Measurements from ENCODE around the gene EIF2B2.

GRCh38 chr14:75044752-75045151 is 42.0 kb downstream of the EIF2B2 start:
- TF ChIP-seq SRSF9 (IDR thresholded peaks at IDR 0.05; ENCODE audit: borderline replicate concordance, insufficient read depth, low read depth, low read length, poor library complexity, severe bottlenecking) (no peak), REST (IDR thresholded peaks at IDR 0.05; ENCODE audit: borderline replicate concordance in 1 of 2, low read depth in 1 of 2, low read length in 2 of 2) (no peak), RBFOX2 (IDR thresholded peaks at IDR 0.05; ENCODE audit: low read depth, low read length) (no peak), NBN (conservative IDR thresholded peaks at IDR 0.05) (no peak), ZNF207 (IDR thresholded peaks at IDR 0.05; ENCODE audit: borderline replicate concordance) (no peak), ISX (CRISPR knock-in tag; conservative IDR thresholded peaks at IDR 0.05) (no peak)

All from HepG2 (cell line).